Uterus (tissue), 2 donors: ENCODE results near the gene PARD6A.

Source experiments
- POLR2A ChIP-seq, 2 donors: fragments of 450-650 bp; IDR thresholded peaks; one replicate each; pipeline ENCODE4 v1.6.1; 2016; ENCODE audit warnings: antibody characterized with exemption in 2 of 2, mild to moderate bottlenecking in 1 of 2, moderate library complexity in 1 of 2
- TF ChIP-seq, protein P1 (sequence below), 4 experiments: fragments of 200-600 bp in 2 of 4; fragments of 450-650 bp in 2 of 4; sonication (generic) in 2 of 4; IDR thresholded peaks; one replicate each; pipeline ENCODE4 v1.5.1; 2016 to 2019; ENCODE audit warnings: antibody characterized with exemption in 4 of 4, mild to moderate bottlenecking in 2 of 4, moderate library complexity in 1 of 4

DNA sequence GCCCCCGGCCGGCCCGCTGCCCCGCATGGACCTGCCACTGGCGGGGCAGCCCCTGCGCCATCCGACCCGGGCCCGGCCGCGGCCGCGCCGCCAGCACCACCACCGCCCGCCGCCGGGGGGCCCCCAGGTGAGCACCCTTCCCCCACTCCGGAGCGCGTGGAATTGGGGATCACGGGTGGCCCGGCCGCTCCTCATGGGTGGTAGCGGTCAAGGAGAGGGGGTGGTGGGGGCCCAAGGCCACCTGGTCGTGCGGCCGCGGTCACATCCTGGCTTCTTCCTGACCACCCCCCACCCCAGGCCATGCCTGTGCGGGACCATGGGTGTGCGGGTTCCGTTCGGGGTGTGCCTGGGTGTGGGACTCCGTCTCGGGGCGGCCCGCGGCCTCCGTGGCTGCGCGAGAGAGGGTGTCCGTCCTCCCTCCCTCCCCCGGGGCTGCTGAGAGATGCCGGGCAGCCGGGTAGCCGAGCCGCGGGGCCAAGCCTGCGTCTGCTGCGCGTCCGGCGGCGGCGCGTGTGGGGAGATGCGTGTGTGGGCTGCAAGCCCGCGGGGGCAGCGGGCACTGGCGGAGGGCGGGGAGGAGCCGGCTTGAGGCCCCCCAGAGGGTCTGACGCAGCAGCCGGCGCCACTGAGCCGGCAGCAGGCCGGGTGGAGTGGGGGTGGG is 7.5 kb upstream of the PARD6A start:
- TF ChIP-seq, protein P1, sequence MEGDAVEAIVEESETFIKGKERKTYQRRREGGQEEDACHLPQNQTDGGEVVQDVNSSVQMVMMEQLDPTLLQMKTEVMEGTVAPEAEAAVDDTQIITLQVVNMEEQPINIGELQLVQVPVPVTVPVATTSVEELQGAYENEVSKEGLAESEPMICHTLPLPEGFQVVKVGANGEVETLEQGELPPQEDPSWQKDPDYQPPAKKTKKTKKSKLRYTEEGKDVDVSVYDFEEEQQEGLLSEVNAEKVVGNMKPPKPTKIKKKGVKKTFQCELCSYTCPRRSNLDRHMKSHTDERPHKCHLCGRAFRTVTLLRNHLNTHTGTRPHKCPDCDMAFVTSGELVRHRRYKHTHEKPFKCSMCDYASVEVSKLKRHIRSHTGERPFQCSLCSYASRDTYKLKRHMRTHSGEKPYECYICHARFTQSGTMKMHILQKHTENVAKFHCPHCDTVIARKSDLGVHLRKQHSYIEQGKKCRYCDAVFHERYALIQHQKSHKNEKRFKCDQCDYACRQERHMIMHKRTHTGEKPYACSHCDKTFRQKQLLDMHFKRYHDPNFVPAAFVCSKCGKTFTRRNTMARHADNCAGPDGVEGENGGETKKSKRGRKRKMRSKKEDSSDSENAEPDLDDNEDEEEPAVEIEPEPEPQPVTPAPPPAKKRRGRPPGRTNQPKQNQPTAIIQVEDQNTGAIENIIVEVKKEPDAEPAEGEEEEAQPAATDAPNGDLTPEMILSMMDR (IDR thresholded peaks at IDR 0.05), result peak in 1 of 4 experiments; percentile 13
- TF ChIP-seq POLR2A (IDR thresholded peaks at IDR 0.05), result no peak
